GM18951 (cell line): ENCODE measurements around the gene ABHD12.

Source experiments
- POLR2A ChIP-seq: IDR thresholded peaks from 4 replicates; pipeline ENCODE4 v1.6.1; 2011; ENCODE audit warnings: mild to moderate bottlenecking; ENCODE audit not compliant: insufficient read length, insufficient read depth; ENCODE audit errors: extremely low read depth
- in situ Hi-C: fragments of 300-500 bp; cut with MboI; formaldehyde crosslinking; loops from one replicate; pipeline ENCODE4 v1.12.0; 2022; ENCODE audit warnings: low sequenced_read_pairs, mixed read lengths, inconsistent platforms; ENCODE audit not compliant: unreplicated experiment

ABHD12 gene

DNA sequence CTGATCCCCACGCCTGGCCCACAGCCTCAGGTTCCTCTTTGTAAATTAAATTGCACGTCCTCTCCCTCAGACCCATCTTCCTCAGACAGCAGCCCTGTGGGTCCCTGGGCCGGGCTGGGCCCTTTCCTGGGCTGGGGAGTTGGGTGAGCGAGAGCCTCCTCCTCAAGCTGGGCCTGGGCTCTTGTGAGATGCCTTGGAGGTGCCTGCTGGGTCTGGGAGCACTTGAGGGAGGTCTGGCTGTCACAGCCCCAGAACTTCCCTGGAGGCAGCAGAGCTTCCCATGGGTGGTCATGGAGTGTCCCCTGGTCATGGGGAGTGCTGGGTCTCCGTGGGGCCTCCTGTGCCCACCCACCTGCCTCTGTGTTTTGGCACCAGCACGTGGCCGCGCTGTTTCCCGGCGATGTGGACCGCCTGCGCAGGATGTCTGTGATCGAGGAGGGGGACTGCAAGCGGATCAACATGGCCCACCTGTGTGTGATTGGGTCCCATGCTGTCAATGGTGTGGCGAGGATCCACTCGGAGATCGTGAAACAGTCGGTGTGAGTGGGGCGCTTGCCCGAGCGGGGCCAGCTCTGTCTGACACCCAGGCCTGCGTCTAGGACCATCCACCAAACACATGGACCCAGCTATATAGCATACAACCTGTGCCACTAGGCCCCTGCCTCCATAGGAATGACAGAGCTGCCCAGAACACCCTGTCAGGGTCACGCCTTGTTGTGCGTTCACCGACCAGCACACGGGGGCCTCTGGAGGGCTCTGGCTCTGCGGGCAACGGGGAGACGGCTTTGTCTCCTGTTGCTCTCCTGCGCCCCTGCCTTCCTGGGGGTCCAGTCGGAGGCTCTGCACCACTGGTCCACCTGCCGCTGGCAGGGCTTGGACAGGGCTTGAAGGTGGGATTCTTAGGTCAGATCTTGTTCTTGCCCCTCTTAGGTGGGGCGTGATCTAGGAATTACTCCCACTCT, 109.8 kb downstream of the ABHD12 start:
- TF ChIP-seq POLR2A, result no peak
- in situ Hi-C loops, result no loop called here

DNA sequence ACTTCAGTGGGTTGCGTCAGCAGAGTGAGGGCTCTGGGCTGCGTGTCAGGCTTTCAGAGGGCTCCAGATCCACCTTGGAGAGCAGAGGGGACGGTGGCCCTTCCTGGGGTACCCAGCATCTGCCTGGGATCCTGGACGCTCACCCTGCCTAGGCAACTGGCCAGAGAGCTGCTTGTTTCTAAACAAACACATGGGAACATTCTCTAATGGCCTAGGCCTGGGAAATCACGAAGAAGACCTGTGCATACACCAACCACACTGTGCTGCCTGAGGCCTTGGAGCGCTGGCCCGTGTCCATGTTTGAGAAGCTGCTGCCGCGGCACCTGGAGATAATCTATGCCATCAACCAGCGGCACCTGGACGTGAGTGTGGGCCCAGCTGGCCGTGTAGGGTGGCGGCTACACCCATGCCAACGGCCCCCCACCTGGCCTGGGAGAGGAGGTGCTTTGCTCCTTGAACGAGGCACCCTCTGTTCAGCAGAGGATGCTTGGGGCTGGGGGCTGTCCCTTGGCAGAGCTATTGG, 110.5 kb downstream of the ABHD12 start:
- in situ Hi-C loops, result no loop called here
- TF ChIP-seq POLR2A, result no peak

DNA sequence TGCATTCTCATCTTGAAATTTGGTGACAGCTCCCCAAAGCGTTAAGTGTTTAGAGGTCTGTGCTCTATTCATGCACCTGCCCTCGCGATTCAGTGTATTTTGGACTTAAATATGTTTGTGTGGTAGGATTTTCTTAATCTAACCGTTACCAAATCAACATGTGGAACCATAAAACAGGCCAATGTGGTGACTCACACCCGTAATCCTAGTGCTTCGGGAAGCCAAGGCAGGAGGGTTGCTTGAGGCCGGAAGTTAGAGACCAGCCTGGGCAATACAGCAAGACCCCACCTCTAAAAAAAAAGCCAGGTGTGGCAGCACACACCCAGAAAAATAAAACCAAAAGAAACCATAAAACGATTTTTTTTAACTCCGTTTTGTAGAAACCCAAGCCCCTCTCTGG, 111.2 kb downstream of the ABHD12 start:
- TF ChIP-seq POLR2A, result no peak
- in situ Hi-C loops, result no loop called here

DNA sequence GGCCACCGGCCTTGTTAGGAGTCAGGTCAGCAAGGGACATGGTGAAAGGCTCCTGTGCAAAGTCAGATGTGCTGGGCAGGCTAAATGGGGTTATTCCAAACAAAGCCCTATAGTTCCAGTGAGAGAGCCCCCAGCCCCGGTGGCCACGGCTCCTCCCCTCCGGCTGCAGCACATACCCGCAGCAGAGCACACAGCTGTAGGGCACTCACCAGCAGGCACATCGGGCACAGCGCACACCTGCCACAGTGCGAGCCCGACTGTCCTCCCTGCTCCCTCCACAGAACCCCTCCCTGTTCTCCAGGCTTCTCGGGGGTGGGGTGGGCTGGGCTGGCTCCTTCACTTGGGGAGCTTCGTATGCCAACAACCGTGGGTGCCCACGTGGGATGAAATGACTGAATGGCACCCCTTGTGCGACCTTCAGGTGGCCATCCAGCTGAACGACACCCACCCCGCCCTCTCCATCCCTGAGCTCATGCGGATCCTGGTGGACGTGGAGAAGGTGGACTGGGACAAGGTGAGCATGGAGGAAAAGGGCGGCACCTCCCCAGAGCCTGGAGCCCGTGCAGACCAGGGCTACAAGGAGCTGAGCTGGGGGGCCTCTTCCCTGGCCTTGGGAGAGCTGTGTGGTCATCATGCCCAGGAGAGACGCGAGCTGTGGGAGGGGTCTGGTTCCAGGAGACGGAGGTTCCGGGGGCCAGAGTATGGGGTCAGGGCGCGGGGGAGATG, 111.8 kb downstream of the ABHD12 start:
- no peak for TF ChIP-seq POLR2A
- in situ Hi-C loops, result no loop called here

DNA sequence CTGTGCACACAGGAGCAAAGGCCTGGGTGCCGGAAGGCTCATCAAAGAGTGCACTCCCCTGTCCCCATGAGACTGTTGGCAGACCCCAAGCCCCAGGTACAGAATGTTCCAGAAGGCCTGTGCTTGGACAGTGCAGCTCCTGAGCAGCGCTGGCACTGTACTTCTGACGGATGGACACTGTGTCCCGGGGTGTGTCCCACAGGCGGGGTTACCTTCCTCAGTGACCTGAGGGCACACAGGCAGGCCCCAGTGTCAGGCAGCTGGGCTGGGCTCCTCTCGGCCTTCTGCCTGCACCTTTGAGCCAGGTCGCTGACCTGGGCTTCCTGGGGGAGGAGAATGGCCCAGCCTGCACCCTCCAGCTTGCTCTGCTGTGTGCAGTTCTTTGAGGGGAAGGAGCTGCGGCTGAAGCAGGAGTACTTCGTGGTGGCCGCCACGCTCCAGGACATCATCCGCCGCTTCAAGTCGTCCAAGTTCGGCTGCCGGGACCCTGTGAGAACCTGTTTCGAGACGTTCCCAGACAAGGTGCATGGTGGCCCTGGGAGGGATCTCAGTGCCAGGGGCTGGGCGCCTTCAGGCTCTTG, 112.6 kb downstream of the ABHD12 start:
- TF ChIP-seq POLR2A, result no peak
- in situ Hi-C loops, result no loop called here

DNA sequence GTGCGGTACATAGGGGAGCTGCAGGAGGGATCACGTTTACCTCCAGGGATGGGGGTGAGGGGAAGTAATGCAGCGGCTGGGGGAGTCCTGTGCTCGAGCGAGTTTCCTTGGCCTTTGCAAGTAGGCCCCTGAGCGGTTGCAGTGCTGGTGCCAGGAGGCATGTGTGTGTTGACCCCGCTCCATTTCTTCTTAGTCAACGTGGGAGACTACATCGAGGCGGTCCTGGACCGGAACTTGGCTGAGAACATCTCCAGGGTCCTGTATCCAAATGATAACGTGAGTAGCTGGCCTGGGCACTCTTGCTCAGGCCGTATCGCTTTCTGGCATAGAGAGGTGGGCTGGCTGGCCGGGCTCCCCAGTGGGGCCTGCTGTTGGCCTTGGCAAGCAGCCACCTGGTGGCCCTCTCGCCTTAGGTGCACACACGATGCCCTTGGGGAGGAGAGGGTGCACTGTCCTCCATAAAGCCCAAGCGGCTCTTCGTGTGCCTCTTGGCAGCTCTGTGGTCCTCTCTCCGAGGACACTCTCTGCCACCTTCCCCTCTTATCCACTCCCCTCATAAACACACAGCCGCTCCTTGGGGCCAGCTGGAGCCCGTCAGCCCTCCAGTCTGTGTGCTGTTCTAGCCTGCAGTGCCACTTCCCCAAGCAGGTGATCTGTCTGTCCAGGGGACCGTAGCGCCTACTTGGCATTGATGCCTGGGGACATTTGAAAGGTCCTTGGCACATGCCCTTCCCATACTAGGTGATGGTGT, 113.4 kb downstream of the ABHD12 start:
- TF ChIP-seq POLR2A, result no peak
- in situ Hi-C loops, result no loop called here

DNA sequence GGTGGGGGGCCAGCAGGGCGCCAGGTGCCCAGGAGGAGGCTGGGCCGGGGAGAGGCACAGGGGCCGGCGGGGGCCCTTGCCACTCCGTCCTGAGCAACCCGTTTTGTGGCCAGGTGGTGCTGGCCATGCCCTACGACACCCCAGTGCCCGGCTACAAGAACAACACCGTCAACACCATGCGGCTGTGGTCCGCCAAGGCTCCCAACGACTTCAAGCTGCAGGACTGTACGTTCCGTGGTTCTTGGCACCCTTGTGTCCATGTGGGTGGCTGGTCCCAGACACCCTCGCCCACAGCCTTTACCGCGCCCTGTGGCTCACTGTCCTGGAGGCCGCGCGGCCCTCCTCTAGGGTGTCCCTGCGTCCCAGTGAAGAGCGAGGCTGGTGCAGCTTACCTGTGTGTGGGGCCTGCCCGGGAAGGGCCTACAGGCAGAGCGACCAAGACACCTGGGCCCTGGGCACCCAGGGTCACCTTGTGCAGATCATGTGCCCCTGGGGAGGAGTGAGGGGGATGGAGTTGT, 114.0 kb downstream of the ABHD12 start:
- TF ChIP-seq POLR2A, result no peak
- in situ Hi-C loops, result no loop called here

DNA sequence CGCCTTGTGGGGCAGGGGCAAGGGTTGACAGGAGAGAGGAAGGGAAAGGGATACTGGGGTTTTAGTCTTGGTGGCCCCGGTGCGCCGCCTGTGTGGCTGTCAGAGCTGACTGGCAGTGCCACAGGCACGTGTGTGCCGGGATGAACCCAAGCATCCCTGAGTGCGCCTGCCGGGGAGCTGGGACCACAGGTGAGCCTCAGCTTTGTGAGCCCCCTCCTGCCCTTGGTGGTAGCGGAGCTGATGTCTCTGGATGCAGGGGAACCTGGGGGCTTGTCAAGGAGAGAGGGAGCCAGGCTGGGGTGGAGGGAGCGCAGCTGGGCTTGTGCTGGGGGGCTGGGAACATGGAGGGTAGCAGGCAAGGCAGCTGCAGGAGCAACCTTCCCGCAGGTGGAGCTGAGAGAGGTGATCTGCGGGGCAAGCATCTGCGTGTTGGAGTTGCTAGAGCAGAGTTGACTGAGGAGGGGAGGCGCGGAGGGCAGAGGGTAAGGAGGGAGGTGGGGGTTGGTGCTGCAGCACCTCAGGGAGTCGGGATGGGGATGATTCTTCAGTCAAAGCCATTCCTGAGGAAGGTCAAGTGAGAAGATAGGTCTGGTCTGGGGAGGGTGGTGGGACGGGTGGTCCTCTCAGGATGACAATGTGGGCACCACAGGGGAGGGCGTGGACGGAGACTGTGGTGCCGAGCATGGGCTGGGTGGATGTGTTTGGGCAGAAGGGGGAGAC, 114.7 kb downstream of the ABHD12 start:
- TF ChIP-seq POLR2A, result no peak
- in situ Hi-C loops, result no loop called here

DNA sequence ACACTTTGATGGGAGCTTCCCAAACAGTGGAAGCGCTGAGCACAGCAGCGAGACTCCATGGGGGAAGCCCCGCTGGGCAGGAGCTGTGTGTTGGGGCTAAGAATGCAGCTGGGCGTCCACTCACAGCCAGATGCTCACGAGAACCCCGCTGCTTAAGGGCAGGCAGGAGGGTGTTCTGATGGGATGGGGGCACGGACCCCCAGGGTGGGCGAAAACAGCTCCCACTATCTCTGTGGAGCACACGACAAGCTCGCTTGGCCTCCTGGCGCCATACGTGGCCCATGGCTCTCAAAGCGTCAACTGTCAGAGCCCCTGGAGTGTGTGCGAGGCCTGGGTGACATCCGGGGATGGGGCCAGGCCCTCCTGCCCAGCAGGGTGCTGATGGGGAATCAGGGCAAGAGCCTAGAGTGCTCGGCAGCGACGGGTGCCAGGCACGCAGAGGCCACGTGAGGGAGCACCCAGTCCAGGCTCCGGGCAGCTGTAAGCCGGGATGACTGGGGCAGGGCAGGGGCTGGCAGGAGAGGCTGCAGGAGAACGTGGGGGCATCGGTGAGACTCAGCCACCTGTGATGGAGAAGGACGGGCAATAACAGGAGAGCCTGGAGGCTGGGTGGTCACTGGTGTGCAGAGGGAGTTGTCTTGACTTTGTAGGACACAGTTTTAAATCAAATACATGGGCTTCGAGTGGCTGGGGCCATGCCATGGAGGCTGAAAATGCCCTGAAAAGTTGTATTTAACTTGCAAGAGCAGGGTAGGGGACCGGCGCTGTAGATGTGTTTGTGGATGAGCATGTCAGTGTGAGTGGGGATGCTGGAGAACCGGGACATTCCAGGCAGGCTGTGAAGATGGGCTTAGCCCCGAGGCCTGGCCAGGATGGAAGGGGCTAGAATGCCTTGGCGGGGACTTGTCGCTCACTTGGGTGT, 115.5 kb downstream of the ABHD12 start:
- TF ChIP-seq POLR2A, result no peak
- in situ Hi-C loops, result no loop called here

DNA sequence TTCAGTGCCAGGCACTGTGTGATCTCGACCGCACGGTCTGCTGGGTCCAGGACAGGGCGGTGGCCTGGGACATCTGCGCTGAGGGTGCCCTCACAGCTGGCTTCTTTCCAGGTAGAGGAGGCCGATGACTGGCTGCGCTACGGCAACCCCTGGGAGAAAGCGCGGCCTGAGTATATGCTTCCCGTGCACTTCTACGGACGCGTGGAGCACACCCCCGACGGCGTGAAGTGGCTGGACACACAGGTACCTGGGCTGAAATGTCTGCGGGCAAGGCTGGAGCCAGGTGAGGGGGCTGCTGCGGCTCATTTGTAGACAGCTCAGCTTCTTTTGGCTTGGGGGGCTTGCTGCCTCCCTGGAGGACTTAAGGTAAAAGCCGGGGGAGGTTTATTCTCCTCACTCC, 116.2 kb downstream of the ABHD12 start:
- TF ChIP-seq POLR2A, result no peak
- in situ Hi-C loops, result no loop called here

DNA sequence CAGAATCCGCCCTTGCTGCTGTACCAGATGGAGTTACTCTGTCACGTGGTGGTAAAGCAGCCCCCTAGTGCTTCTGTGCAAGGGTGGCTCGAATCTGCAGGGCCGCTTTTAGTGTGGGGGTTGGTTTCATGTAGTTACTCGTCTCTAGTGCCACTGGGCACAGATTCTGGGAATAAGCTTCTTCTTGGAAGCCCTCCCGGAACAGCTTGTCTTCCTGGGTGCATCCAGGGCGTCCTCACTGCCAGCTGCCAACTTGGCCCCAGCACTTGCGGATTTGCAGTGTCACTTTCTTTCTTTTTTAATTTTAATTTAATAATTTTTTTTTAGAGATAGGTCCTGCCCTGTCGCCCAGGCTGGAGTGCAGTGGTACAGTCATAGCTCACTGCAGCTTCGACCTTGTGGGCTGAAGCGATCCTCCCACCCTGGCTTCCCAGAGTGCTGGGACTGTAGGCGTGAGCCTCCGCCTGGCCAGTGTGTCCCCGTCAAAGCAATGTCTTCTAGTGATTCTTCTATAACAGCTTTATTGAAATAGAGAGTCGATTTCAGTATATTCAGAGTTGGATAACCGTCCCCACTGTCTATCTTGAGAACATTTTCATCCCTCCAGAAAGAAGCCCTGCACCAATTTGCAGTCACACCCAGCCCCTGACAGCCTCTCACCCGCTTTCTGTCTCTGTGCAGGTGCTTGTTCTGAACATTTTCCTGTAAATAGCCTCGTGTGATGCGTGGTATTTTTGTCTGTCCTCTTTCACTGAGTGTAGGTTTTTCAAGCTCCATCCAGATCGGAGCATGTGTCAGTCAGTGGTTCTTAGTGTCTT, 116.9 kb downstream of the ABHD12 start:
- in situ Hi-C loops, result no loop called here
- no peak for TF ChIP-seq POLR2A
